OCI-LY1 (cell line): ENCODE measurements around the gene MICOS13.
"Not testable (repeated sequence)": the region's sequence is repeated elsewhere in the genome, so short reads cannot be mapped to it uniquely, and the experiment has no call there.

ENCODE experiments used
- H2AFZ ChIP-seq: fragments of 200-600 bp; sonication (generic), shearing (Covaris generic); 2 replicates; pipeline ENCODE4 v1.6.0; 2014; ENCODE audit warnings: antibody characterized with exemption, mild to moderate bottlenecking, low read length
- H3F3A ChIP-seq: fragments of 200-600 bp; sonication (generic), shearing (Covaris generic); 2 replicates; pipeline ENCODE4 v1.6.0; 2014; ENCODE audit warnings: mild to moderate bottlenecking, antibody characterized with exemption, low read length, moderate library complexity; ENCODE audit not compliant: insufficient read depth
- H3K27ac ChIP-seq: fragments of 200-600 bp; sonication (generic); 2 replicates; pipeline ENCODE4 v1.5.1; 2014; ENCODE audit warnings: low read length, mixed run types, mild to moderate bottlenecking, low read depth; ENCODE audit not compliant: poor library complexity, severe bottlenecking
- H3K27me3 ChIP-seq: fragments of 200-600 bp; sonication (generic); 2 replicates; pipeline ENCODE4 v1.6.0; 2014; ENCODE audit warnings: antibody characterized with exemption, mild to moderate bottlenecking, low read length, moderate library complexity; ENCODE audit not compliant: insufficient read depth
- H3K36me3 ChIP-seq: fragments of 200-600 bp; sonication (generic); 2 replicates; pipeline ENCODE4 v1.6.1; 2014; ENCODE audit warnings: mild to moderate bottlenecking, antibody characterized with exemption, low read length, moderate library complexity, mixed read lengths; ENCODE audit not compliant: insufficient read depth
- H3K4me1 ChIP-seq: fragments of 200-600 bp; sonication (generic); 2 replicates; pipeline ENCODE4 v1.5.1; 2014; ENCODE audit warnings: mild to moderate bottlenecking, low read length, moderate library complexity; ENCODE audit not compliant: insufficient read depth, severe bottlenecking
- H3K4me2 ChIP-seq: fragments of 200-600 bp; sonication (generic), shearing (Covaris generic); 2 replicates; pipeline ENCODE4 v1.6.1; 2014; ENCODE audit warnings: low read length
- H3K4me3 ChIP-seq: fragments of 200-600 bp; sonication (generic); 2 replicates; pipeline ENCODE4 v1.5.1; 2014; ENCODE audit warnings: low read length, low read depth, mild to moderate bottlenecking, mixed read lengths; ENCODE audit not compliant: poor library complexity, severe bottlenecking
- H3K79me2 ChIP-seq: fragments of 200-600 bp; shearing (Covaris generic); 2 replicates; pipeline ENCODE4 v1.6.1; 2016; ENCODE audit warnings: mixed run types, low read length, mixed read lengths; ENCODE audit not compliant: insufficient read depth
- H3K9ac ChIP-seq: fragments of 200-600 bp; sonication (generic), shearing (Covaris generic); 2 replicates; pipeline ENCODE4 v1.6.1; 2014; ENCODE audit warnings: mild to moderate bottlenecking, low read length, mixed read lengths
- H3K9me2 ChIP-seq: fragments of 200-600 bp; sonication (generic), shearing (Covaris generic); 2 replicates; pipeline ENCODE4 v1.6.1; 2014; ENCODE audit warnings: low read depth, mild to moderate bottlenecking, low read length, mixed read lengths
- H3K9me3 ChIP-seq: fragments of 200-600 bp; shearing (Covaris generic); 2 replicates; pipeline ENCODE4 v1.6.1; 2014; ENCODE audit warnings: low read length, mixed read lengths
- H4K20me1 ChIP-seq: fragments of 200-600 bp; sonication (generic), shearing (Covaris generic); 2 replicates; pipeline ENCODE4 v1.6.0; 2016; ENCODE audit warnings: mild to moderate bottlenecking, low read length; ENCODE audit not compliant: insufficient read depth
- EZH2 ChIP-seq: fragments of 200-600 bp; sonication (generic), shearing (Covaris generic); IDR thresholded peaks from 2 replicates; pipeline ENCODE4 v1.8.0; 2017; ENCODE audit warnings: borderline replicate concordance, mixed run types, mild to moderate bottlenecking, antibody characterized with exemption, low read length, moderate library complexity, mixed read lengths
- TF ChIP-seq, protein P1 (sequence below): fragments of 200-600 bp; sonication (generic), shearing (Covaris generic); IDR thresholded peaks from 2 replicates; pipeline ENCODE4 v1.5.1; 2017; ENCODE audit warnings: mild to moderate bottlenecking, antibody characterized with exemption, low read length, moderate library complexity, mixed read lengths

The MICOS13 gene

DNA sequence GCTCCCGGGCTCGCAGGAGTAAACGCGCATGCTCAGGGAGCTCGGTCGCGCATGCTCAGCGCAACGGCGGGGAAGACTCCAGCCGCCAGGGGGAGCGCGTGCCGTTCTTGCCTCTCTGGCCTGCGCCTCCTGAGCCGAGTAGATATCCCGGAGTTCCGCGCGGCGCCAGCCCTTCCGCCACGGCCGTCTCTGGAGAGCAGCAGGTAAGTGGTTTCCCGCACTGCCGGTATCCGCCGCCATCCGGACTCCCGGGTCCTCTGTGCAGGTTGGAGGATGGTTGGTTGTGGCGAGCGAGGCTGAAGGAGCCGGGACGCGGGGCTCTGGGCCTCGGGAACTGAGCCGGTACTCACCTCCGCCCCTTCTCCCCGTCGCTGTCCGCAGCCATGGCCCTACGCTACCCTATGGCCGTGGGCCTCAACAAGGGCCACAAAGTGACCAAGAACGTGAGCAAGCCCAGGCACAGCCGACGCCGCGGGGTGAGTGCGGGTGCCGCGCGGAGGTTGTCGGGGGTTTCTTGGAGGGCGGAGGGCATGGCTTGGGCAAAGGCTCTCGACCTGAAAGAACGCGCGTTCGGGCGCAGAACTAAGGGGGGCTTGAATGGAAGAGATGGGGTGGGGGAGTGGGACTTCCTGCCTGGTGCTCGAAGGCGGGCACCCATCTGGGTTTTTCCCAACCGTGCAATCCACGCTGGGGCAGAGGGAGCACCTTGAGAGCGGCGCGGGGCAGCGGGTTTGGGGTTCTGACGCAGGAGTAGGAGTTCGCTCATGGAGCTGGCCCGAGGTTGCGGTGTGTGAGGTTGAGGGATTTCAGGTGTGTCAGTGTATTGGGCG lies 10.0 kb upstream of the MICOS13 start, which contains the start of gene RPL36:
Gene RPL36, plus strand, starts transcription at position 171 of the 830 bp plus-strand sequence. Its CDS starts 213 bp downstream, at position 384.
- Histone ChIP-seq H3K27ac (peak within 1 kb of the TSS; percentile 82), H3K27me3 (no peaks in the 10 kb centered on the region), H3K4me3 (peak within 1 kb of the TSS; percentile 99), H2AFZ (no peak within 1 kb of the TSS), H3K9me2 (no peaks in the 10 kb centered on the region), H3K4me2 (peak within 1 kb of the TSS; percentile 68), H3F3A (peaks cover 4% of the 10 kb centered on the region; the same call in 1 of the 2 replicates), H3K4me1 (peaks cover 38% of the 10 kb centered on the region), H4K20me1 (no peaks in the 10 kb centered on the region), H3K9me3 (no peaks in the 10 kb centered on the region), H3K36me3 (peaks cover 50% of the 10 kb centered on the region), H3K9ac (peak within 1 kb of the TSS; percentile 99), H3K79me2 (peaks cover 32% of the 10 kb centered on the region)
- TF ChIP-seq, protein P1, sequence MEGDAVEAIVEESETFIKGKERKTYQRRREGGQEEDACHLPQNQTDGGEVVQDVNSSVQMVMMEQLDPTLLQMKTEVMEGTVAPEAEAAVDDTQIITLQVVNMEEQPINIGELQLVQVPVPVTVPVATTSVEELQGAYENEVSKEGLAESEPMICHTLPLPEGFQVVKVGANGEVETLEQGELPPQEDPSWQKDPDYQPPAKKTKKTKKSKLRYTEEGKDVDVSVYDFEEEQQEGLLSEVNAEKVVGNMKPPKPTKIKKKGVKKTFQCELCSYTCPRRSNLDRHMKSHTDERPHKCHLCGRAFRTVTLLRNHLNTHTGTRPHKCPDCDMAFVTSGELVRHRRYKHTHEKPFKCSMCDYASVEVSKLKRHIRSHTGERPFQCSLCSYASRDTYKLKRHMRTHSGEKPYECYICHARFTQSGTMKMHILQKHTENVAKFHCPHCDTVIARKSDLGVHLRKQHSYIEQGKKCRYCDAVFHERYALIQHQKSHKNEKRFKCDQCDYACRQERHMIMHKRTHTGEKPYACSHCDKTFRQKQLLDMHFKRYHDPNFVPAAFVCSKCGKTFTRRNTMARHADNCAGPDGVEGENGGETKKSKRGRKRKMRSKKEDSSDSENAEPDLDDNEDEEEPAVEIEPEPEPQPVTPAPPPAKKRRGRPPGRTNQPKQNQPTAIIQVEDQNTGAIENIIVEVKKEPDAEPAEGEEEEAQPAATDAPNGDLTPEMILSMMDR = peak; percentile 87
- TF ChIP-seq EZH2 = no peak

DNA sequence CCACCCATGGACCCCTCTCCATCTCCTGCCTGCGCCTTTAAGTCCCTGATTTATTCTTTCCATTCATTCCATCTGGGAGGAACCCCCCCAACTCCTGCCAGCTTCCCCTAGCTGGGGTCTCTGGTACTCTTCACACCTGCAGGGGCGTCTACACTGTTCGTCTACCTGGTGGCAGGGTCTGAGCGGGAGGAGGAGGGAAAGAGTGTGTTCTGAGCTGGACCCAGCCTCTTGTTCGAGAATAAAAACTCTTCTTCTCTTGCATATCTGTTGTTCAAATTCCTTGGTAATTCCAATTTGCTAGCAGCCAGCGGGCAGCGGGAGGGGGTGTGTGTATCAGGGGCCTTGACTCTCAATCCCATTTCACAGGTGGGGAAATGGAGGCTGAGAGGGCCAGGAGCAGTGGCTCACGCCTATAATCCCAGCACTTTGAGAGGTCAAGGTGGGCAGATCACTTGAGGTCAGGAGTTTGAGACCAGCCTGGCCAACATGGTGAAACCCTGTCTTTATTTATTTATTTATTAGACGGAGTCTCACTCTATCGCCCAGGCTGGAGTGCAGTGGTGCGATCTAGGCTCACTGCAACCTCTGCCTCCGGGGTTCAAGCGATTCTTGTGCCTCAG lies 8.1 kb upstream of the MICOS13 start:
- H3F3A ChIP-seq, H3K9me2 ChIP-seq, H3K4me2 ChIP-seq, H3K27ac ChIP-seq, H3K27me3 ChIP-seq, H2AFZ ChIP-seq, H4K20me1 ChIP-seq, H3K9ac ChIP-seq, H3K9me3 ChIP-seq, H3K4me3 ChIP-seq: not testable (repeated sequence)
- H3K4me1 ChIP-seq = peaks cover 26% of the 10 kb centered on the region
- peaks cover 31% of the 10 kb centered on the region for H3K36me3 ChIP-seq
- peaks cover 32% of the 10 kb centered on the region for H3K79me2 ChIP-seq

DNA sequence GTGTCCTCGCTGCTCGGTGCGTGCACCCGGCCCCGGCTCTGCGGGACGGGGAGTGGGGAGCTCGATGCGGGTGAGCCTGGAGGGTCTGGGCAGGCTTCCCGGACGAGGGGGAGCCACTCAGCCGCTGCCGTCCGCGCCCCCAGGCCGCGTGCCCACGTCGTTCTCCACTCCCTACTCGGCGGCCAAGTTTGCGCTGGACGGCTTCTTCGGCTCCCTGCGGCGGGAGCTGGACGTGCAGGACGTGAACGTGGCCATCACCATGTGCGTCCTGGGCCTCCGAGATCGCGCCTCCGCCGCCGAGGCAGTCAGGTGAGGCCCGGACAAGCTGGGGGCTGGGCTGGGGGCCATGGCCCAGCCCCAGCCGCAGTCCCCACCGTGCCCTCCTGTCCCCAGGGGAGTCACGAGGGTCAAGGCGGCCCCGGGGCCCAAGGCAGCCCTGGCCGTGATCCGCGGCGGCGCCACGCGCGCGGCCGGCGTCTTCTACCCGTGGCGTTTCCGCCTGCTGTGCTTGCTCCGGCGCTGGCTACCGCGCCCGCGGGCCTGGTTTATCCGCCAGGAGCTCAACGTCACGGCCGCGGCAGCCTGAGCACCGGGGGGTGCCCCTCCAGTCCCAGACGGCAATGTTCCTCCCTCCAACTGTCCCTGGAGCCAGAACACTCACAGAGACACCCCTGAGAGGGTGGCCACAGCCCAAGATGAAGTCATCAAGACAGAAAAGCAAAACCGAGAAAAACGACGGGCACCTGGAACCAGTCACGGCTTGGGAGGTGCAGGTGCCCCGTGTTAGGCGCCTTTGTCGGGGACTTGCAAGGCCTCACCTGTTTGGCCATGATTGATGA lies 7.3 kb upstream of the MICOS13 start:
- H2AFZ ChIP-seq = no peak overlapping the region
- H3K9ac ChIP-seq = no peak overlapping the region

More for the DNA sequence above, 7.3 kb upstream of the MICOS13 start:
- Histone ChIP-seq H3K4me3 (peak overlapping the region; percentile 67), H3K4me2 (0 out of 2 replicates have a peak overlapping the region, but pooled peaks have one; percentile 25), H4K20me1 (no peaks in the 10 kb centered on the region), H3K27ac (no peak overlapping the region), H3K4me1 (peaks cover 18% of the 10 kb centered on the region), H3K27me3 (no peaks in the 10 kb centered on the region), H3K9me2 (no peaks in the 10 kb centered on the region), H3K36me3 (peaks cover 23% of the 10 kb centered on the region), H3K9me3 (no peaks in the 10 kb centered on the region), H3F3A (peaks cover 4% of the 10 kb centered on the region; the same call in 1 of the 2 replicates), H3K79me2 (peaks cover 24% of the 10 kb centered on the region)
- TF ChIP-seq EZH2 = no peak
- TF ChIP-seq, protein P1 = no peak; the same call in 1 of the 2 replicates
